Right lobe of liver (tissue), 6 donors: Measurements from ENCODE around the gene ECM2. TPM values are rescaled to one million over a fixed set of nuclear protein-coding genes. Genes with fewer than 3 reads are reported as not detected.

Source experiments
- ATAC-seq, 4 donors: fragments of 200-7000 bp; cut with Tn5 transposase; one replicate each; pipeline ENCODE4 v1.9.1; 2020; ENCODE audit warnings: mild to moderate bottlenecking in 4 of 4, moderate library complexity in 4 of 4
- DNase-seq, 3 donors: peaks; one replicate each; pipeline ENCODE4 v3.0.0-alpha.2; 2020
- H3K27ac ChIP-seq, 3 donors: fragments of 200-600 bp; one replicate each; pipeline ENCODE4 v1.8.0; 2022
- H3K27me3 ChIP-seq, 2 donors: fragments of 200-600 bp; one replicate each; pipeline ENCODE4 v1.8.0; 2022
- H3K36me3 ChIP-seq, 4 donors: fragments of 200-600 bp; sonication (generic) in 1 of 4; one replicate each; pipeline versions ENCODE4 v1.5.1 to v1.8.0; 2017 to 2022; ENCODE audit warnings: control low read depth in 1 of 4
- H3K4me1 ChIP-seq, 4 donors: fragments of 200-600 bp; sonication (generic) in 1 of 4; one replicate each; pipeline versions ENCODE4 v1.5.1 to v1.8.0; 2017 to 2022; ENCODE audit warnings: control low read depth in 1 of 4
- H3K4me3 ChIP-seq, 3 donors: fragments of 200-600 bp; one replicate each; pipeline ENCODE4 v1.8.0; 2022
- H3K9me3 ChIP-seq, 4 donors: fragments of 200-600 bp; sonication (generic) in 1 of 4; one replicate each; pipeline versions ENCODE4 v1.5.1 to v1.8.0; 2017 to 2022; ENCODE audit warnings: control low read depth in 1 of 4
- CTCF ChIP-seq, 4 donors: fragments of 200-600 bp in 3 of 4; fragments of 450-650 bp in 1 of 4; IDR thresholded peaks; one replicate each; pipeline versions ENCODE4 v1.5.1 to v1.8.0; 2016 to 2022; ENCODE audit warnings: antibody characterized with exemption in 4 of 4, mild to moderate bottlenecking in 2 of 4
- POLR2A ChIP-seq: fragments of 450-650 bp; IDR thresholded peaks from one replicate; pipeline ENCODE4 v1.6.1; 2017; ENCODE audit warnings: antibody characterized with exemption, mild to moderate bottlenecking
- WGBS: methylation state at CpG from one replicate; pipeline ENCODE4 v1.1.6; 2018; ENCODE audit warnings: low coverage, low lambda C conversion rate; ENCODE audit not compliant: insufficient coverage; ENCODE audit errors: missing lambda C conversion rate; 5-methylcytosine and 5-hydroxymethylcytosine counted together
- intact Hi-C, 2 donors: fragments of 100-400 bp; cut with DNase I; formaldehyde crosslinking; loops; one replicate each; pipeline versions ENCODE4 v1.11.2 to v1.14.1; 2022
- total RNA-seq, 6 experiments: library from RNA; depleted of rRNA in 2 of 6; stranded (reverse); fragments of >200 nt in 2 of 6; fragmentation: NEBNext Ultra II Directional in 3 of 6; extraction: Animal tissue kit (Norgen Biotek cat#: 25700) in 3 of 6; gene quantifications; one replicate each; pipeline versions ENCODE4 v1.1.0 to v1.2.4, GENCODE V29; 2016 to 2023
- donor health status: DM: no; HTN: yes; CAD: no.
- donor health status: DM: no; HTN: no; CAD: no.
- donor health status: DM: no; HTN: no; CAD: no.
- donor health status: DM: no; HTN: yes; CAD: no.
- donor health status: DM: no; HTN: yes; CAD: no.

ECM2 gene
- total RNA-seq, 6 experiments from 2014 or later: 19.0 to 27.1 (median 22.4) TPM

DNA sequence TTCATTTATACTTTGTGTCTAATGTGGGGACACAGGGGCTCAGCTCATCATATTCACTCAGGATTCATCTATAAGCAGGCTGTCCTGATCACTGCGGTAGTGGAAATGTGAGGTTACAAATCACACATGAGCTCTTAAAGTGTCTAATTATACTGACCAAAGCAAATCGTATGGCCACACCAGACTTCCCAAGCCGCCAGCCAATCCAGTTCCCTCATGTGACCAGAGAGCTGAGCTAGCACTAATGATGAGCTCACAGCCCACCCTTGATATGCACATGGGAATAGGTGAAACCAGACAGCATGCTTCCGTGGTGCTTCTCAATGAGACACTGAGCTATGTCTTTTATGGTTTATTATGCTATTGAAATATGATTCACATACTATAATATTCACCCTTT is 17.6 kb downstream of the ECM2 start:
- Histone ChIP-seq H3K4me1 (no peaks in the 10 kb centered on the region), H3K27me3 (no peaks in the 10 kb centered on the region), H3K4me3 (no peak overlapping the region), H3K36me3 (peaks cover 0 to 14% (median 0%) of the 10 kb centered on the region in 4 donors), H3K27ac (no peak overlapping the region), H3K9me3 (no peaks in the 10 kb centered on the region)
- TF ChIP-seq POLR2A: no peak
- TF ChIP-seq CTCF (IDR thresholded peaks at IDR 0.05): no peak
- intact Hi-C loops: no loop called here
- 86% methylated on average over 1 of the region's 4 CpGs for WGBS
- DNase-seq (no peak), ATAC-seq (no peak)

DNA sequence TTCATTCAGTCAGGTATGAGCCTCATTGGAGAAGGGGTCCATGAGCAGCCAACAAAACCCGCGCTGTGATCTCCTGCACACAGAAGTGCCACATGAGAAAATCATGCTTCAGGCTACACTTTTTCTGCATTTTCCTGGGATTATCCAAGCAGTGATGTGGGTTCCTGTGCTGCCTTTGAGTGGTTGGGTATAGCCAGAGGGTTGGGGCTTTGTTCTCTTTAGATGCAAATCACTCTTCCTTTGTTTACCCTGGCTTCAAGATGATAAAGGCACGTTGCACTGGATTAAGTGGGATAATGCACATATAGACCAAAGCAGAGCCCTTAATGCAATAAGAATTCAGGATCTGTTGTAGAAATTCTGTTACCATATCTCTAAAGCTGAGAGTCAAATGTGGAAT is 18.7 kb downstream of the ECM2 start:
- H3K4me1 ChIP-seq: no peaks in the 10 kb centered on the region
- ATAC-seq (no peak), DNase-seq (no peak)
- no peaks in the 10 kb centered on the region for H3K27me3 ChIP-seq
- TF ChIP-seq POLR2A (no peak), CTCF (IDR thresholded peaks at IDR 0.05) (no peak)
- H3K4me3 ChIP-seq: no peak overlapping the region
- H3K27ac ChIP-seq: no peak overlapping the region
- no peaks in the 10 kb centered on the region for H3K9me3 ChIP-seq
- 77% methylated on average over 3 of the region's 3 CpGs for WGBS
- peaks cover 0 to 14% (median 0%) of the 10 kb centered on the region in 4 donors for H3K36me3 ChIP-seq
- intact Hi-C loops: no loop called here

DNA sequence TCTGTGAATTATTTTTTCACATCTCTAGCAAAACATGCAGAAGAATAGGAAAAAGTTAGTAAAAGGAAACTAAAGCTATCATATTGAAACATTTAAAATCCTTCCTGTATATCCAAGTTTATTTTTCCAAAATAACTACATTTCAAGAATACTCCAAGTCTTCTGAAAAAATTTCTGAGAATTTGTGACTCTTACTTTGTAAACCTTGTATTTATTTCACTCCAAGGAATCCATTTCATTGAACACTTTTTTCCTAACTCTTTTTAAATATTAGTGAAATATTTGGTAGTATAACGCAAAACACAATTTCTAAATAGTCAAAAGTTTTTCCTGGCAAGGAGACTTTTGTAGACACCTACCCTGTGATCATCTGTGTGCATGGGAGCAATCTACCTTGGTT is 19.3 kb downstream of the ECM2 start:
- Histone ChIP-seq H3K27ac (no peak overlapping the region), H3K36me3 (peaks cover 0 to 14% (median 0%) of the 10 kb centered on the region in 4 donors), H3K4me1 (no peaks in the 10 kb centered on the region), H3K27me3 (no peaks in the 10 kb centered on the region), H3K4me3 (no peak overlapping the region), H3K9me3 (no peaks in the 10 kb centered on the region)
- ATAC-seq (no peak), DNase-seq (no peak)
- WGBS: 100% methylated on average over 1 of the region's 1 CpG
- intact Hi-C loops: no loop called here
- TF ChIP-seq POLR2A (no peak), CTCF (IDR thresholded peaks at IDR 0.05) (no peak)

GRCh38 chr9:92514635-92515034 is 21.2 kb downstream of the ECM2 start:
- no peak for TF ChIP-seq CTCF (IDR thresholded peaks at IDR 0.05)
- TF ChIP-seq POLR2A: no peak
- H3K27ac ChIP-seq: no peak overlapping the region

DNA sequence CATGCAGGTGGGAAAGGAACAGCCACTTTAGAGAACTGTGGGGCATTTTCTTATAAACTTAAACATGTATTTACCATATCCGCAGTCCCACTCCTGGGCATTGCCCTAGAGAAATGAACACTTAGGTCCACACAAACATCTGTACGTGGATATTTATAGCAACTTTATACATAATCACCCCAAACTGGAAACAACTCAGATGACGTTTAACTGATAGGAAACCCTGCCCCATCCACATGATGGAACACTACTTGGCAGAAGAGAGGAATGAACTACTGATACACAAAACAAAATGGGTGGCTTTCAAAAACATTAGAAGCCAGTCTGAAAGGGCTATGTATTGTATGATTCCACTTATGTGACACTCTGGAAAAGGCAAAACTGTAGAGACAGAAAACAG is 22.4 kb downstream of the ECM2 start:
- intact Hi-C loops: no loop called here

More at GRCh38 chr9:92514635-92515034, 21.2 kb downstream of the ECM2 start:
- no peaks in the 10 kb centered on the region for H3K27me3 ChIP-seq
- 80% methylated on average over 4 of the region's 10 CpGs for WGBS
- H3K4me1 ChIP-seq: no peaks in the 10 kb centered on the region
- H3K36me3 ChIP-seq: peaks cover 0 to 14% (median 0%) of the 10 kb centered on the region in 4 donors
- no peaks in the 10 kb centered on the region for H3K9me3 ChIP-seq
- intact Hi-C loops: no loop called here
- no peak for ATAC-seq
- no peak overlapping the region for H3K4me3 ChIP-seq
- DNase-seq: no peak

More for the DNA sequence above, 22.4 kb downstream of the ECM2 start:
- Histone ChIP-seq H3K4me1 (no peaks in the 10 kb centered on the region), H3K27me3 (no peaks in the 10 kb centered on the region), H3K36me3 (peaks cover 0 to 14% (median 0%) of the 10 kb centered on the region in 4 donors), H3K27ac (no peak overlapping the region), H3K4me3 (no peak overlapping the region), H3K9me3 (no peaks in the 10 kb centered on the region)
- WGBS: 75% methylated on average over 1 of the region's 3 CpGs
- DNase-seq: no peak
- no peak for ATAC-seq
- TF ChIP-seq CTCF (IDR thresholded peaks at IDR 0.05) (no peak), POLR2A (no peak)
